Tibial nerve (tissue), 4 donors: Measurements from ENCODE around the gene NLRP5.

Experiments
- CTCF ChIP-seq, 5 experiments: fragments of 200-600 bp in 3 of 5; fragments of 450-650 bp in 2 of 5; sonication (generic) in 3 of 5; IDR thresholded peaks; one replicate each; pipeline ENCODE4 v1.5.1; 2016 to 2019; ENCODE audit warnings: antibody characterized with exemption in 5 of 5, mild to moderate bottlenecking in 3 of 5, moderate library complexity in 2 of 5
- EP300 ChIP-seq, 2 donors: sonication (generic); formaldehyde crosslinking; IDR thresholded peaks; one replicate each; pipeline ENCODE4 v1.6.1; 2017; ENCODE audit warnings: antibody characterized with exemption in 2 of 2, mild to moderate bottlenecking in 1 of 2
- POLR2A ChIP-seq, 2 donors: fragments of 450-650 bp; IDR thresholded peaks; one replicate each; pipeline ENCODE4 v1.6.1; 2017; ENCODE audit warnings: antibody characterized with exemption in 2 of 2, mild to moderate bottlenecking in 2 of 2, moderate library complexity in 2 of 2

GRCh38 chr19:56091751-56092546 is 105.4 kb downstream of the NLRP5 start:
- TF ChIP-seq CTCF (IDR thresholded peaks at IDR 0.05): no peak
- TF ChIP-seq POLR2A (IDR thresholded peaks at IDR 0.05): no peak
- no peak for TF ChIP-seq EP300 (IDR thresholded peaks at IDR 0.05)
